ENCODE measurements around the gene B3GAT1. TPM values are rescaled to one million over a fixed set of nuclear protein-coding genes. Genes with fewer than 3 reads are reported as not detected.

B3GAT1 gene
- total RNA-seq, 1 donor from 2014 or later = 0.74 TPM

DNA sequence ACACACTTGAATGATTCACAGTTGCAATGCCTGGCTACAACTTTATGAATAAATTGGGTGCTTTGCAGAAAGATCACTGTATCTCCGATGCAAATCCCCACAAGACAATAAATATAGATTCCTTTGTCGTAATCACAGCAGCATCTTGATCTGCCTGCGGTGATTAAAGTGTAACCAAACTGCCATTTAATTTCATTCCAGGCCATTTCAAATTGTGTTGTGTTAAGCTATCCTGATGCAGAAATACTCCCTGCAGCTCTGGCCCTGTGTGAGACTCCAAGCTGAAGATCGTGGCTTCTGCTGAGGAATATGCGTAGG, 40.8 kb upstream of the B3GAT1 start:
- intact Hi-C loops (cut with DNase I) = no loop called here
- no peak overlapping the region for H3K4me3 ChIP-seq
- no peaks in the 10 kb centered on the region for H3K27me3 ChIP-seq
- no peaks in the 10 kb centered on the region for H3K36me3 ChIP-seq
- TF ChIP-seq, protein P1, sequence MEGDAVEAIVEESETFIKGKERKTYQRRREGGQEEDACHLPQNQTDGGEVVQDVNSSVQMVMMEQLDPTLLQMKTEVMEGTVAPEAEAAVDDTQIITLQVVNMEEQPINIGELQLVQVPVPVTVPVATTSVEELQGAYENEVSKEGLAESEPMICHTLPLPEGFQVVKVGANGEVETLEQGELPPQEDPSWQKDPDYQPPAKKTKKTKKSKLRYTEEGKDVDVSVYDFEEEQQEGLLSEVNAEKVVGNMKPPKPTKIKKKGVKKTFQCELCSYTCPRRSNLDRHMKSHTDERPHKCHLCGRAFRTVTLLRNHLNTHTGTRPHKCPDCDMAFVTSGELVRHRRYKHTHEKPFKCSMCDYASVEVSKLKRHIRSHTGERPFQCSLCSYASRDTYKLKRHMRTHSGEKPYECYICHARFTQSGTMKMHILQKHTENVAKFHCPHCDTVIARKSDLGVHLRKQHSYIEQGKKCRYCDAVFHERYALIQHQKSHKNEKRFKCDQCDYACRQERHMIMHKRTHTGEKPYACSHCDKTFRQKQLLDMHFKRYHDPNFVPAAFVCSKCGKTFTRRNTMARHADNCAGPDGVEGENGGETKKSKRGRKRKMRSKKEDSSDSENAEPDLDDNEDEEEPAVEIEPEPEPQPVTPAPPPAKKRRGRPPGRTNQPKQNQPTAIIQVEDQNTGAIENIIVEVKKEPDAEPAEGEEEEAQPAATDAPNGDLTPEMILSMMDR (IDR thresholded peaks at IDR 0.05) = no peak
- TF ChIP-seq POLR2A (IDR thresholded peaks at IDR 0.05) = no peak
- TF ChIP-seq POLR2AphosphoS5 (IDR thresholded peaks at IDR 0.05; ENCODE audit: insufficient read depth in 1 of 2, low read depth in 1 of 2) = no peak
- H3K9me3 ChIP-seq = peaks cover 3% of the 10 kb centered on the region
- DNase-seq (ENCODE audit: extremely low spot score in 2 of 2) = no peak
- no peak overlapping the region for H3K27ac ChIP-seq
- no peaks in the 10 kb centered on the region for H3K4me1 ChIP-seq

DNA sequence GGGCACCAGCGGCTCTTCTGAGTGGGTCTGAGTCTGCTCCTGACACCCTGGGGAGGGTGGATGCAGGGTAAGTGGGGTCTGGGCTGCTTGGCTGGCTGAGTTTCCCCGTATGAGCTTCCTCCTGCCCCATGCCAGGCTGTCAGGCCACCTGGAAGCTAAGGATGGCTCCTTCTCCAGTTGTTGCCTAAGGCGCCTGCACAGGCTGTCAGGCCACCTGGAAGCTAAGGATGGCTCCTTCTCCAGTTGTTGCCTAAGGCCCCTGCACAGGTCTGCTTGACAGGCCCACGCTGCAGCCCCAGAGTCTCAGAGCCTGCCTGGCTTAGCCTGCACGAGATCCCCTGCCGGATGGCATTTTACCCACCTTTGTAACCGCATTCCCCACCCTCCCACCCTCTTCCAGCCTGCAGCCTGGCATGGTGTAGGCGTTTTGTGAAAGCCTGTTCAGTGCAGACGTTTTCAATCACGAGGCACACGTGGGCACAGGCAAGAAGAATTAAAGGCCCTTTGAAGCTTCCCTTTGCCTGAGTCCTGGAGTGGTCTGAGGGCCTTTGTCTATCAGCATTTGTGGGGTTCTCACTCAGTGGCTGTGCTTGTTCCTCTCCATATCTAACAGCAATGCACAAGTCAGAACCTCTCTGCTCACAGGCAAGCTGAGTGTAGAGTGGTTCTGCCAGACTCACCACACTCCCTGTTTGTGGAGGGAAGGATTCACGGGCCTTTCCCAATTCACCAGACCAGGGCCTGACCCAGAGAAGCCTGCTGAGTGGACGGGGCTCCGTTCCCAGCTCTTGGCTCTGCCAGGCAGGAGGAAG, 40.2 kb upstream of the B3GAT1 start:
- DNase-seq (ENCODE audit: extremely low spot score in 2 of 2) = no peak
- no peaks in the 10 kb centered on the region for H3K27me3 ChIP-seq
- no peaks in the 10 kb centered on the region for H3K4me1 ChIP-seq
- no peak overlapping the region for H3K4me3 ChIP-seq
- intact Hi-C loops (cut with DNase I) = no loop called here
- peaks cover 3% of the 10 kb centered on the region for H3K9me3 ChIP-seq
- H3K27ac ChIP-seq = no peak overlapping the region
- TF ChIP-seq POLR2AphosphoS5 (IDR thresholded peaks at IDR 0.05; ENCODE audit: insufficient read depth in 1 of 2, low read depth in 1 of 2) = no peak
- TF ChIP-seq, protein P1 (IDR thresholded peaks at IDR 0.05) = no peak
- no peak for TF ChIP-seq POLR2A (IDR thresholded peaks at IDR 0.05)
- no peaks in the 10 kb centered on the region for H3K36me3 ChIP-seq

- intact Hi-C loops (cut with DNase I) = no loop called here
- Histone ChIP-seq H3K4me3 (no peak overlapping the region), H3K4me1 (no peaks in the 10 kb centered on the region), H3K36me3 (no peaks in the 10 kb centered on the region), H3K27me3 (no peaks in the 10 kb centered on the region), H3K9me3 (no peaks in the 10 kb centered on the region), H3K27ac (no peak overlapping the region)
- no peak for TF ChIP-seq POLR2AphosphoS5 (IDR thresholded peaks at IDR 0.05; ENCODE audit: insufficient read depth in 1 of 2, low read depth in 1 of 2)
- TF ChIP-seq POLR2A (IDR thresholded peaks at IDR 0.05) = no peak
- TF ChIP-seq, protein P1 (IDR thresholded peaks at IDR 0.05) = no peak
- no peak for DNase-seq (ENCODE audit: extremely low spot score in 2 of 2)
Measured at GRCh38 chr11:134450186-134450585, 38.1 kb upstream of the B3GAT1 start.

DNA sequence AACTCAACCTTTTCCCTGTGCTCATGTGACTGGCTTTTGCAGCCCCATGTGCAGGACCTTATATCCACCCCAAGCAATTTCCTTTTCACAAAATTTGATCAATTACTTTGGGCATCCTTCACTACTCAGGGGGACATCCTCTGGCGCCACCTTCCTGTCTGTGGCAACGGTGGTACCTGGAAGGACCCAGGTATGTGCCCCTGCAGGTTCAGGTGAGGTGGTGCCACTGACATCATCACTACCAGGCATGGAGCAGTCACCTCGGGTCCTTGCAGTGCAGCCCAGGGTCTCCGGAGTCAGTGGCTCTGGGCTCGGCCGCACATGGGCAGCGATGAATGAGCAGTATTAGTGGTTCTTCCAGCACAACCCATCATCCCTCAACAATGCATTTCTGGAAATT, 37.7 kb upstream of the B3GAT1 start:
- no peaks in the 10 kb centered on the region for H3K27me3 ChIP-seq
- no peak overlapping the region for H3K4me3 ChIP-seq
- H3K36me3 ChIP-seq = no peaks in the 10 kb centered on the region
- TF ChIP-seq POLR2A (IDR thresholded peaks at IDR 0.05) = no peak
- TF ChIP-seq, protein P1 (IDR thresholded peaks at IDR 0.05) = no peak
- no peak overlapping the region for H3K27ac ChIP-seq
- intact Hi-C loops (cut with DNase I) = no loop called here
- no peaks in the 10 kb centered on the region for H3K4me1 ChIP-seq
- DNase-seq (ENCODE audit: extremely low spot score in 2 of 2) = no peak
- no peaks in the 10 kb centered on the region for H3K9me3 ChIP-seq

GRCh38 chr11:134449051-134449450, 37.0 kb upstream of the B3GAT1 start:
- intact Hi-C loops (cut with DNase I) = no loop called here
- TF ChIP-seq POLR2AphosphoS5 (IDR thresholded peaks at IDR 0.05; ENCODE audit: insufficient read depth in 1 of 2, low read depth in 1 of 2) (no peak), POLR2A (IDR thresholded peaks at IDR 0.05) (no peak)
- TF ChIP-seq, protein P1 (IDR thresholded peaks at IDR 0.05) = no peak
- no peak for DNase-seq (ENCODE audit: extremely low spot score in 2 of 2)

More at GRCh38 chr11:134449051-134449450, 37.0 kb upstream of the B3GAT1 start:
- Histone ChIP-seq H3K27ac (no peak overlapping the region), H3K9me3 (no peaks in the 10 kb centered on the region), H3K4me1 (no peaks in the 10 kb centered on the region), H3K36me3 (no peaks in the 10 kb centered on the region), H3K4me3 (no peak overlapping the region), H3K27me3 (no peaks in the 10 kb centered on the region)
